ENCODE data around the gene GTPBP8. TPM values are rescaled to one million over a fixed set of nuclear protein-coding genes. Genes with fewer than 3 reads are reported as not detected.

GTPBP8 gene
- total RNA-seq, 1 donor from 2014 or later = 25.9 TPM

- Mint-ChIP-seq H3K9me3 (no peaks in the 10 kb centered on the region), H3K4me3 (no peak overlapping the region), H3K36me3 (peaks cover 36% of the 10 kb centered on the region), H3K27me3 (no peaks in the 10 kb centered on the region), H3K27ac (no peak overlapping the region), H3K4me1 (ENCODE audit: unreplicated experiment) (no peaks in the 10 kb centered on the region)
- no peak for DNase-seq (ENCODE audit: extremely low spot score, unreplicated experiment)
- TF ChIP-seq CTCF (conservative IDR thresholded peaks at IDR 0.05) = no peak
Measured at GRCh38 chr3:113006359-113007056, 15.7 kb downstream of the GTPBP8 start.

DNA sequence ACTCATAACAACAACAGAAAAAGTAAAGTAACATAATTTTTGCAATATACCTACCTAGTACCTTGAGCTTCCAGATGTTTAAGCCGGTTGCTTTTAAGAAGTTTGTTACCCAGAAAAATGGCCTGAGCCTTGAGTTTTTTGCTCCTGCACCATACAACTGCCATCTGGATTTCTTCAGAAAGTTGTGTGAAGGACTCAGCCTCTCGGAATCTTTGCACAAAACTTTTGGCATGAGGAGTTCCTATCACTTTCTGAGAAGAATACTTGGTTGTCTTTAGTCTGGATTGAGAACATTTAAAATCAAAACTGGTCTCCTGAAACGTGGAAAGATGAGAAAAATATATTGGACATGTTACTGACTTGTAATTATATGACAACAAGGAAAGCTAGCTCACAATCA is 17.3 kb downstream of the GTPBP8 start:
- no peak overlapping the region for H3K4me3 Mint-ChIP-seq
- H3K9me3 Mint-ChIP-seq = no peaks in the 10 kb centered on the region
- TF ChIP-seq CTCF (conservative IDR thresholded peaks at IDR 0.05) = no peak
- no peak for DNase-seq (ENCODE audit: extremely low spot score, unreplicated experiment)
- peaks cover 30% of the 10 kb centered on the region for H3K36me3 Mint-ChIP-seq
- H3K27me3 Mint-ChIP-seq = no peaks in the 10 kb centered on the region
- H3K4me1 Mint-ChIP-seq (ENCODE audit: unreplicated experiment) = no peaks in the 10 kb centered on the region
- H3K27ac Mint-ChIP-seq = no peak overlapping the region

- Mint-ChIP-seq H3K27me3 (no peaks in the 10 kb centered on the region), H3K4me3 (no peak overlapping the region), H3K27ac (no peak overlapping the region), H3K4me1 (ENCODE audit: unreplicated experiment) (peaks cover 16% of the 10 kb centered on the region), H3K9me3 (no peaks in the 10 kb centered on the region), H3K36me3 (peaks cover 22% of the 10 kb centered on the region)
- no peak for DNase-seq (ENCODE audit: extremely low spot score, unreplicated experiment)
- TF ChIP-seq CTCF (conservative IDR thresholded peaks at IDR 0.05) = no peak
Measured at GRCh38 chr3:113013593-113013992, 22.8 kb downstream of the GTPBP8 start.

DNA sequence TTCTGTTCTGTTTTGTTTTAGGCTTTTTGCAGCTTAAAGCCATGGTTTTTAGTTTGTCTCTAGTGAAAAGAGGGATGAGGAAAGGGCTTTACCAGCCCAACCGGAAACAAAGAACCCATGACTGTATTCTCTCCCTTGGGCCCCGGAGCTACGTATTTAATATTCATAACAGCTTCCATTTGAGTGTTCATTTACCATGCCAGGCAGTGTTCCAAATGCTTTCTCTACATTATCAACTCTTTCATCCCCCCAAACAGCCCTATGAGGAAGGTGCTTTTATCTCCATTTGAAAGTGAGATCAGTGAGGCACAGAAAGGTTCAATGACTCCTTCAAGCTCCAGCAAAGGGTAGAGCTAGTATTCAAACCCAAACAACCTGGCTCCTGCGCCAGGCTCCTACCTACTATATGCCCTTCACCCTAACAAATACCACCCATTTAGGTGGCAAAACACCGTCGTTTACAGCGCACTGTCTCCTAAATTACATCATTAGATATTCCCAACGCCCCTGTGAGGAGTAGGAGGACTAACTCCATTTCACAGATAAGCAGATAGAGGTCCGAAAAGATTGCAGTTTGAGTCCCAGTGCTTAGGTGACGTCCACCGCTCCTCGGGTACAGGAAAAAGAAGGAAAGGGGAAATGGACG is 27.9 kb downstream of the GTPBP8 start:
- DNase-seq (ENCODE audit: extremely low spot score, unreplicated experiment) = no peak
- Mint-ChIP-seq H3K9me3 (no peaks in the 10 kb centered on the region), H3K27me3 (no peaks in the 10 kb centered on the region), H3K36me3 (peaks cover 14% of the 10 kb centered on the region), H3K4me3 (peak overlapping the region; percentile 92), H3K27ac (peak overlapping the region; percentile 84), H3K4me1 (ENCODE audit: unreplicated experiment) (peaks cover 36% of the 10 kb centered on the region)
- TF ChIP-seq CTCF (conservative IDR thresholded peaks at IDR 0.05) = no peak

DNA sequence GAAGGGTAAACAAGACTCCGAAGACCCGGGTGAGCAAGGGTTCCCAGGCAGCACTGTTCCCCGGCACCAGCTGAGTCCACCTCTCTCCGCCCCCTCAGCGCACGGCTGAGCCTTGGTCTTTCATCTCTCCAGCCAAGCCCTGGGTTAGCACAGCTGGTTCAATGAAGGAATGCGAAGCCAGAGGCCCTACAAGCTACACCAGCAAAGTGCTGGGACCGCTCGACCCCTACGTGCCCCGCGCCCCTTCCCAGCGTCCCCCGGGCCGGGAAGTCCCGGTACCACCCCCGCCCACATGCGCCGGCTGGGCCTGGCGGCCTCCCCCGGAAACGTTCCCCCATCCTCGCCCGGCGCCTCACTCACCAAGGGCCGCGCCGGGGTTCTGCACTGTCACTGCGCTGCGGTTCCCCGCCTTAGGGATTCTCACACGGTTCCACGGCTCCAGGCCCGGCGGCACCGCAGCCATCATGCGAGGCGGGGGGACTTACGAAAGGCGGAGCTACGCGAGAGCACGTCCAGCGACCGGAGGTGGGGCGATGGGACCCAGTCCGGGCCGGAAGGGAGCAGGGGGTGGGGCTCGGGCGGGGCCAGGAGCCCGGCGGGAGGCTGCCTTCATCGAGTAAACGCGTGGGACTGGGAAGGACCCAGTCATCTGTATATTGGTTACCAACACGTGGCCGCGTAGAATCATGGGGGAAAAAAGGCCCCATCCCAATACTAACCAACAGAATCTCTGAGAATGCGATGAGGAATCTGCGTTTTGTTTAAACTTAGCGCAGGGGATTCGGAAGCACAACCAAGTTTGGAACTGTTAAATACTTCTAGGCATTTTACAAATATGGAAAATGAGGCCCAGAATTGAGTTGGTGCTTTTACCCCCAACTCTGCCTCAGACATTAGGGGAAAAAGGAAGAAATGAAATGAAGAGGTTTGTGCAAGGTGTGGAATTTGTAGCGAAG is 28.7 kb downstream of the GTPBP8 start:
- H3K4me3 Mint-ChIP-seq = peak overlapping the region; percentile 92
- peaks cover 36% of the 10 kb centered on the region for H3K4me1 Mint-ChIP-seq (ENCODE audit: unreplicated experiment)
- TF ChIP-seq CTCF (conservative IDR thresholded peaks at IDR 0.05) = no peak
- no peaks in the 10 kb centered on the region for H3K9me3 Mint-ChIP-seq
- H3K27me3 Mint-ChIP-seq = no peaks in the 10 kb centered on the region
- H3K27ac Mint-ChIP-seq = peak overlapping the region; percentile 84
- peaks cover 11% of the 10 kb centered on the region for H3K36me3 Mint-ChIP-seq
- peak; percentile 85 for DNase-seq (ENCODE audit: extremely low spot score, unreplicated experiment)
